LNCAP (cell line): ENCODE results near the gene OTX2.

Experiments
- TF ChIP-seq, protein P1 (sequence below): fragments of 450-650 bp; IDR thresholded peaks from 2 replicates; pipeline ENCODE4 v1.5.1; 2017; ENCODE audit warnings: mild to moderate bottlenecking

OTX2 gene

DNA sequence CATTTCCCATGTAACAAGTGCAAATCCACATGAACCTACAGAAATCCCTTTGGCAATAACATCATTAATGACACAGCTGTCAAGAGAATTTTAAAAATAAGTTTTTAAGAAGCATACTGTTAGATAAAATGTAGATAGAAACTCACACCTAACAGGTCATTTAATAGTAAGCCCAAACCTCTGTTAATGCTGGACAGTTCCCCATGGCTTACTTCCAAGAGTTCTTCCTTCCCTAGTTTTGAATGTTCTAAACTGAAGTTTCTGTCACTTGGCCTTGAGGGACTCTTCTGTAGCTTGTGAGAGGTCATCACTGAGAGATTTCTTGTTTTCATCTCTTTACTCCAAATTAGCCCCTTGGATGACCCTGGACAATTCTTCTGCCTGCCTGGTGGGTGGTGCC is 22.7 kb downstream of the OTX2 start:
- TF ChIP-seq, protein P1, sequence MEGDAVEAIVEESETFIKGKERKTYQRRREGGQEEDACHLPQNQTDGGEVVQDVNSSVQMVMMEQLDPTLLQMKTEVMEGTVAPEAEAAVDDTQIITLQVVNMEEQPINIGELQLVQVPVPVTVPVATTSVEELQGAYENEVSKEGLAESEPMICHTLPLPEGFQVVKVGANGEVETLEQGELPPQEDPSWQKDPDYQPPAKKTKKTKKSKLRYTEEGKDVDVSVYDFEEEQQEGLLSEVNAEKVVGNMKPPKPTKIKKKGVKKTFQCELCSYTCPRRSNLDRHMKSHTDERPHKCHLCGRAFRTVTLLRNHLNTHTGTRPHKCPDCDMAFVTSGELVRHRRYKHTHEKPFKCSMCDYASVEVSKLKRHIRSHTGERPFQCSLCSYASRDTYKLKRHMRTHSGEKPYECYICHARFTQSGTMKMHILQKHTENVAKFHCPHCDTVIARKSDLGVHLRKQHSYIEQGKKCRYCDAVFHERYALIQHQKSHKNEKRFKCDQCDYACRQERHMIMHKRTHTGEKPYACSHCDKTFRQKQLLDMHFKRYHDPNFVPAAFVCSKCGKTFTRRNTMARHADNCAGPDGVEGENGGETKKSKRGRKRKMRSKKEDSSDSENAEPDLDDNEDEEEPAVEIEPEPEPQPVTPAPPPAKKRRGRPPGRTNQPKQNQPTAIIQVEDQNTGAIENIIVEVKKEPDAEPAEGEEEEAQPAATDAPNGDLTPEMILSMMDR, result no peak

DNA sequence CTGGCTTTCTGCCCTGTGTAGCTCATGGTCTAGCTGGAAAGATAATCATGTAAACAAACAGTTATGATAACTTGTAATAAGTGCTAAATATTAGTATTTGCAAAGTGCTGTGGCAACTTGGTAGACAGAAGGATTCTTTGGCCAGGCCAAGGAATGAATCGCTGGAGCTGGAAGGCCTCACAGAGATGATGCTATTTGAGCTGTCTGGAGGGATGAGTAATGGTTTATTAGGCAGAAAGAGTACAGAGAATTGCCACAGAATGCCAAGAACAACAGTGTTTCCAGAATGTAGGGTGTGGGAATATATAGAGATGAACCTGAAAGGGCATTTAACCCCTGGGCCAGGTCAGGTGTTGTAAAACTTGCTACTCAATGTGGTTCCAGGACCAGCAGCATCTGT is 27.6 kb downstream of the OTX2 start:
- TF ChIP-seq, protein P1, result no peak

DNA sequence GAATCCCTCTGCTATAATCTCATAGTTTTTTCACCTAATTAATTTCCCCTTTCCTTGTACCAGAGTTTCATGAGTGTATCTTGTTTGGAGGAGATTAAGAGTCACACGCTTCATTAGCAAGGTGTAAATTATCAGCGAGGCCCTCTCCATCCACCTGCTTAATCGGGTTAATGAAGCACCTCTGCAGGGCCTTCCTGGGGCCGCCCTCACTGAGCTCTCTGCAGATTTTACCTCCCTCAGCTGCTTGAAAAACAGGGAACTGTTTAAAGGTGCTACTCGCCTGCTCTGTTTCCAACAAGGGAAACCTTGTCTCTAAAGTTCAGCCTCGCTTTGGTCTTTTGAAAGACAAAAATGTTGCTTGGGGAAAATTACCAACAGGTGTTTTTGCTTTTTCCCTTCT is 35.8 kb downstream of the OTX2 start:
- TF ChIP-seq, protein P1, result no peak

DNA sequence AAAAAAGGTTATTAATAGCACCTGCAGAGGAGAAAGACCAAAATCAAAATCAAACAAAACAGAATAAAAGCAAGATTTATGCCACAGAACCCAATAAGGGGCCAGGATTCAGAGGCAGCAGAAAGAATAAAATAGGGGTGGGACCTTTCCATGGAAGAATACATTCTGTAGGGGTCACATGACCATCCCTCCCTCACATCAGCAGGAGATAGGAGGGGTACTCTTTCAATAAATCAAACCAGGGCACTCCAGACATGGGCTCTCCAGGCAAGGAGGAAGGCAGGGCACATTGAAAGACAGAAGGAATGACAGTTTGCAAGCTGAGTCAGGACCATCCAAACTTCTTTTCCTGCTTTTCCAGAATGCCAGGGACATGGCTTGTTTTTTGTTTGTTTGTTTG is 39.8 kb downstream of the OTX2 start:
- TF ChIP-seq, protein P1, result no peak

DNA sequence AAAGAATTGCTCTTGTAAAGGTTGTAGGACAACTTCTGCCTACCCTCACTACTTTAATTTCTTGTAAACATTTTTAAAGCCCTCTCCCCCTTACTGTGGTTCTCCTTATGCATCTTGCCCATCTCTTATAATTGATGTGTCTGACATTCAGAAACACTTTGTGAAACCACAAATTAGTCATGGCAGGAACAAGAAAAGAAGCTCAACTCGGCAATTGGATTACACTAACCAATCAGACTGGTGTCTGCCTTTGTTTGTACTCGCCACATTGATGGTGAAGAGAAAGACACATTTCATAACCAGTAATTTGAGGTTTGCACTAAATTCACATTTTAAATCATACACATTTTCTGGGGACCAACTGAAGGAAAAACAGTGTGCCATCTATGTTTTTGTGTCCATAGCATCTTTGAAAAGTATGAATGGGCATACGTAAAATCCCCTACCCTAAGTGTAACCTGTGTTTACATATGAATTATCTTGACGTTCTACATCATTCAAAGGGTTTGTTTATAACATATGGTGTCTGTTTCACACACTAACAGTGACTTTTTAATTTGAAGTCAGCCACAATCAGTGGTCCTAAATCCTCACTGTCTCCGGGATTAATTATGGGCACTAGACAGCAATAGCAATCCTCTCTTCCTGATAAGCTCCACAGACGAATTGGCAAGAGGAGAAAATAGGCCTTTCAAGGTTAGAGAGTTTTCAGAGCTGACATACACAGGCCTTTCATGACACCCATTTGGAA is 49.9 kb downstream of the OTX2 start:
- TF ChIP-seq, protein P1, result no peak

DNA sequence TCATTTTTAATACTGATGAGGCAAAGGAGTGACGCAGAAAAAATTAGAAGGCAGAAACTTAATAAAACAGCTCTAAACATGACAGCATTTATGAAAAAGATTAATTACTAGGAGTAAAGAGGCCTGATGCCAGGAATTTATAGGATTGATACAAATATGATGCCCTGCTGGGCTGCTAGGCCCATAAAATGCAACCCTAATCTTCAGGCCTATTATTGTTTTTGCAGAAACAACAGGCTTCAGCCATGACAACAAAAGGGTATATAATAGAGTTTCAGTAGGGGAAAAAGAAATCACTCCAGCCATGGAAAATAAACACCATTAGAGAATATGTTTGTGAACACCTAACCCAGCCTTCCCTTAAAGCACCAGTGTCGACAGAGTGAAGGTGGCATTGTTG is 50.6 kb downstream of the OTX2 start:
- TF ChIP-seq, protein P1, result no peak

DNA sequence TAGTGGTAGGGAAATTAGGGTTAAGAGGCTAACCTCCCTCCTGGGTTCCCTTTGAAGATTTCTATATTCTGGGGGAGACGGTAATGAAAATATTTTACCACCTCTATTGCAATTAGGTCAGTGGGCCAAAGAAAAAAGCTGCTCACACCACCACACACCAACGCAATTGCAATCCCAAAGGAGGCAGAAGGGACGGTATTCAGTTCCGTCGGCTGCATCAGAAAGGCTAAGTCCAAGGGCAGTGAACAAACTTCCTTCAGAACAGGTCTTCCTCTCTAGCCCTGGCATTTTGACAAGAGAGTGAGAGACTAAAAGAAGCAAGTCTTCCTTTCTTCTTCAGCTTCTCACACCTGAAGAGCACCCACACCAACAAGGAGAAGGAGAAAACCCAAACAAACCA is 51.2 kb downstream of the OTX2 start:
- TF ChIP-seq, protein P1, result no peak

DNA sequence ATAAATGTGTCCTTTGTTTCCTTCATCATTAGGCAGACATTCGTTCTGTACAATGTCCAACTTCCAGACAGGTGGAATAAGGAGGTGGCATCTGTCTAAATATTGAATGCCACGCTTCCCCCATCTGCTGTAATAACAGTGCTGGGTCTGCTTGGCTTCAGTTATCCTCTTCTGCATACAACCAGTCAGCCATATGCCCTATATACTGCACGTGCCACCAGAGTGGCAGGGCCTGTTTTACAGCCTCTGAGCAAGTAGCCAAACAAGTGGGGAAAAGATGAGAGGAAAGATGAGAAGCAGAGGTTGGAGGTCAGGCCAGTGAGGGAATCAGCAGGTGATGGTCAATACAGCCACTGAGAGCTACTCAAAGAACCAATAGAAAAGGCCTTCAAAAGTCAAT is 55.4 kb downstream of the OTX2 start:
- TF ChIP-seq, protein P1, result no peak
